Measurements from ENCODE around the gene RBM44. TPM values are rescaled to one million over a fixed set of nuclear protein-coding genes. Genes with fewer than 3 reads are reported as not detected.
A peak's percentile ranks its signal among the peaks of the same experiment; 100 is the strongest.
"Not testable (repeated sequence)": the region's sequence is repeated elsewhere in the genome, so short reads cannot be mapped to it uniquely, and the experiment has no call there.

The RBM44 gene
- total RNA-seq, 1 experiment from 2014 or later: 0.03 TPM

DNA sequence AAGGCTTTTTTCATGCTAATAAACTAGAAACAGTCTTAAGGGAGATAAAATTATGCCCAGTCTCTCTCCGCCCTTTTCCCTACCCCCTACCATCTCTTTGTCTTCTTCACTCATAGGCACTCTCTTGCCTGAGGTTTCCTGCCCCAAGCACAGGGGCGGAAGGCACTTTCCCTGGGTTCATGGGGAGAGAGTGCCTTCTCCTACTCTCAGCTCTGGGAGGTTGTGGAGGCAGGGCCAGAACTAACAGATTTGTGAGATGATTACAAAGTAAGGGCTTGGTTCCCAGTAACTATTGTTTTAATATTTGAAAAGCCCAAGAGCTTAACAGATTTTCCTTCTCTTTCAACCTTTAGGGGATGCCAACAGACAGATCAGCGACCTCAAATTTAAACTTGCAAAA, 26.1 kb upstream of the RBM44 start:
- in situ Hi-C loops (cut with HindIII; ENCODE audit: low pct_unique_long_range_greater_than_20kb, low sequenced_read_pairs): no loop called here
- DNase-seq (ENCODE audit: low read depth): no peak

DNA sequence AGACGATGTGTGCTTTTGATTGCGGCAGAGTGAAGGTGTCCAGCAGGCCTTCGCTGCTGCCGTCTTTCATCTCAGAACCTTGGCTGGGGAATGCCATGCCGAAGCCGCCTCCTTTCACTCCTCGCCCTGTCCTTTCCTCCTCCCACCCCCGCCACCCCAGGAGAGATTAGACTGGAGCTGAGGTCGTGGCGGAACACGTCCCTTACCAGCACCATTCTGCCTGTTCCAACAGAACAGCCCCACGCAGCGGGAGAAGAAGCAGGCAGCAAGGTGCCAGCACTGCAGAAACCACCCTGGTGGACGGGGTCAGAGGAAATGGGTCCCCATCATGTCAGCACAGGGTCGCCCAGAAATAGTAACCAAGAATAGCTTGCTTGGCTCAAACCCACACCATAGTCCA, 24.8 kb upstream of the RBM44 start:
- DNase-seq (ENCODE audit: low read depth): no peak
- in situ Hi-C loops (cut with HindIII; ENCODE audit: low pct_unique_long_range_greater_than_20kb, low sequenced_read_pairs): no loop called here

- peak; percentile 18 for DNase-seq (ENCODE audit: low read depth)
- in situ Hi-C loops (cut with HindIII; ENCODE audit: low pct_unique_long_range_greater_than_20kb, low sequenced_read_pairs): no loop called here
These were observed 23.6 kb upstream of the RBM44 start for GRCh38 chr2:237774811-237775553.

DNA sequence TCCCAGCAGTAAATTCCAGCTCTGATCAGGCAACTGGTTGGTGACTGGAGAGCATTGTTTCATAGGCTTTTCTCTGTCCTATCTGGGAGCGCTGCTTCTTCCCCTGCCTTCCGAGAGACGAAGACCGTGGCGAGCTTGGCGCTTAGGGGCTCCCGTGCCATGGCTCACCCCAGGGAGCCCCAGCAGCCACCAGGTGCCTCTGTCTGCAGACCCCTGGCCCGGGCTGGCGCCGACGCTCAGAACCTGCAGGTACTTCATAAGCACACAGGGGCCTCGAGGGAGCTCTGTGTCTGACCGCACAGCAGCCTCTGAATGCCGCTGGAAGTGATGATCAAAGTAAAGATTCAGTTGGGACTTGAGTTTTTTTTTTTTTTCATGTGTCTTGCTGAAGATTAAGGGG, 19.1 kb upstream of the RBM44 start:
- no peak for DNase-seq (ENCODE audit: low read depth)
- in situ Hi-C loops (cut with HindIII; ENCODE audit: low pct_unique_long_range_greater_than_20kb, low sequenced_read_pairs): no loop called here

GRCh38 chr2:237782181-237782580, 16.4 kb upstream of the RBM44 start:
- DNase-seq (ENCODE audit: low read depth): no peak
- in situ Hi-C loops (cut with HindIII; ENCODE audit: low pct_unique_long_range_greater_than_20kb, low sequenced_read_pairs): no loop called here

- in situ Hi-C loops (cut with HindIII; ENCODE audit: low pct_unique_long_range_greater_than_20kb, low sequenced_read_pairs); DNase-seq (ENCODE audit: low read depth): not testable (repeated sequence)
These were observed 14.9 kb upstream of the RBM44 start for GRCh38 chr2:237783678-237784077.

- DNase-seq (ENCODE audit: low read depth): peak; percentile 6
- in situ Hi-C loops (cut with HindIII; ENCODE audit: low pct_unique_long_range_greater_than_20kb, low sequenced_read_pairs): no loop called here
These were observed 11.6 kb upstream of the RBM44 start for GRCh38 chr2:237786936-237787335.

DNA sequence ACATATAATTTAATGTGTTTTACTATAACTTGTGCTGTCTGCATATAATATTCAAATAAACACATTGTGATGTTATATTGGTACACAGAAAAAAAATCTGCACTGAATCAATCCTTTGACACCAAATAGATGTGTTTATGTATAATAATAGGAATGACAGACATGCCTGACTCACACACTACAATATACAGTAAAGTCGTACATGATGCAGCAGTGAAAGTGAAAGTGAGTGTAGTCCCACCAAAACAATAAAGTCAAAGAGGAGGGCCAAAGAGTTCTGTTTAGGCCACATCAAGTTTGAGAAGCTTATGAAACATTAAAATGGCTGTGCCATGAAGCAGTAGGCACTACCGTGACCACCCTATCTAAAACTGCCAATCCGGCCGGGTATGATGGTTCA, 8.2 kb upstream of the RBM44 start:
- DNase-seq (ENCODE audit: low read depth): no peak
- in situ Hi-C loops (cut with HindIII; ENCODE audit: low pct_unique_long_range_greater_than_20kb, low sequenced_read_pairs): no loop called here

- in situ Hi-C loops (cut with HindIII; ENCODE audit: low pct_unique_long_range_greater_than_20kb, low sequenced_read_pairs): no loop called here
- no peak for DNase-seq (ENCODE audit: low read depth)
These were observed 6.4 kb upstream of the RBM44 start for GRCh38 chr2:237791977-237792727.

DNA sequence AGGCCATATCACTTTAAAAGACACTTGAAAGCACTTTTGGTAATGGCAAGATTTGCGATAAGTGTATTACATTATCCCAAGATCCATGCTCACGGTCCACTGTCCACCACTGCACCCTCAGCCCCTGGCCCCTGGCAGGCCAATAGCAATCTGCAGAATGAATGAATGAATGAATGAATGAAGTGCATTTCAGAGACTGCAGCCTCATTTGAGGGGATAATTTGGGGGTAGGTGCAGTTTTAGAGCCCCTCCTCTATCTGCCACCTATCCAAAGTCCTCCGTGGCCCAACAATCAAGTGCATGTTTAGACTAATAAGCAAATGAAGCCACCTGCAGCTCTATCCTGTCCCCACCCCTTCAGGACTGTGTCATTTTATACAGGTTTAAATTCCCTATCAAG, 1.3 kb upstream of the RBM44 start:
- DNase-seq (ENCODE audit: low read depth): no peak
- in situ Hi-C loops (cut with HindIII; ENCODE audit: low pct_unique_long_range_greater_than_20kb, low sequenced_read_pairs): no loop called here

- in situ Hi-C loops (cut with HindIII; ENCODE audit: low pct_unique_long_range_greater_than_20kb, low sequenced_read_pairs): no loop called here
- no peak for DNase-seq (ENCODE audit: low read depth)
These were observed 465 bp downstream of the RBM44 start for GRCh38 chr2:237799060-237799428.

DNA sequence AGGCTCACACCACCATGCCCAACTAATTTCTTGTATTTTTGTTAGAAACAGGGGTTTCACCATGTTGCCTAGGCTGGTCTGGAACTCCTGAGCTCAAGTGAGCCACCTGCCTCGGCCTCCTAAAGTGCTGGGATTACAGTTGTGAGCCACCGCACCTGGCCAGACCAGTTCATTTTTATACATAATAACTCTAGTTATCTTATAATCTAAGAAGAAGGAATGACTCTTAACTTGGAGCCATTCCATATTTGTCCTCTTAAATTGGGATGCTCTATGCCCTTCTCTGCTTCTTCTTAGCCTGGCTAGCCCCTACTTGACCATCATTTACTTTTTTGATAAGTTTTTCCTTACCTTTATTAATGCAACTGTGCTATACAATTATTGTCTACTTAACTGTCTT, 2.9 kb downstream of the RBM44 start:
- in situ Hi-C loops (cut with HindIII; ENCODE audit: low pct_unique_long_range_greater_than_20kb, low sequenced_read_pairs): no loop called here
- no peak for DNase-seq (ENCODE audit: low read depth)

GRCh38 chr2:237806334-237806733, 7.8 kb downstream of the RBM44 start:
- no peak for DNase-seq (ENCODE audit: low read depth)
- in situ Hi-C loops (cut with HindIII; ENCODE audit: low pct_unique_long_range_greater_than_20kb, low sequenced_read_pairs): no loop called here

DNA sequence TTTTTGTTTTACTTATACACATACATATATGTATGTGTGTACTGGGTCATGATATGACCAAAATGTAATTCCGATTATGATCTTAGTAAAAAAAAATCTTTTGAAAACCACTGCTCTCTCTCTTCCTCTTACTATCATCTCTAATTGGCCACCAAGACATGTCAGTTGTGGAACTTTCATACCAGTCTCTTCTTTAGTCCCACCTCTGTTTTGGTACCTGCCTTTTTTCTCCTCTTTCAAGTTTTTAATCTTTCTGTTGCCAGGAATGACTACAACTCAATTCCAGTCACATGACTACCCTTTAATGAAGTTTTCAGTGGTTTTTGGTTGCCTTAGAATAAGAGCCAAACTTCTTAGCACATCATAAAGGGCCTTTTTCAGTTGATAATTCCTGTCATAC, 17.1 kb downstream of the RBM44 start:
- no peak for DNase-seq (ENCODE audit: low read depth)
- in situ Hi-C loops (cut with HindIII; ENCODE audit: low pct_unique_long_range_greater_than_20kb, low sequenced_read_pairs): no loop called here

DNA sequence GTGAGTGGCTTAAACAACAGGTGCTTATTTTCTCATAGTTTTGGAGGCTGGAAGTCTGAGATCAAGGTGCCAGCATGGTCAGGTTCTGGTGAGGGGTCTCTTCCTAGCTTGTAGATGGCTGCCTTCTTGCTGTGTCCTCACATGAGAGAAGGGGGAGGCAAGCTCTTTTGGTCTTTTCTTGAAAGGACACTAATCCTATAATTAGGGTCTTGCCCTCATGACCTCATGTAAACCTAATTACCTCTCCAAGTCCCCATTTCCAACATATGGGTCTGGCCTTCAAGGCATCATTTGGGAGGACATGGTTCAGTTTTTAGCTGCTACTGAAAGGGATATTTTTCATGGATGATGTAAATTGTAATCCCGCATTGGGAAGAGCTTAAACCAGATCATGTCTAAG, 18.0 kb downstream of the RBM44 start:
- in situ Hi-C loops (cut with HindIII; ENCODE audit: low pct_unique_long_range_greater_than_20kb, low sequenced_read_pairs): no loop called here
- no peak for DNase-seq (ENCODE audit: low read depth)

DNA sequence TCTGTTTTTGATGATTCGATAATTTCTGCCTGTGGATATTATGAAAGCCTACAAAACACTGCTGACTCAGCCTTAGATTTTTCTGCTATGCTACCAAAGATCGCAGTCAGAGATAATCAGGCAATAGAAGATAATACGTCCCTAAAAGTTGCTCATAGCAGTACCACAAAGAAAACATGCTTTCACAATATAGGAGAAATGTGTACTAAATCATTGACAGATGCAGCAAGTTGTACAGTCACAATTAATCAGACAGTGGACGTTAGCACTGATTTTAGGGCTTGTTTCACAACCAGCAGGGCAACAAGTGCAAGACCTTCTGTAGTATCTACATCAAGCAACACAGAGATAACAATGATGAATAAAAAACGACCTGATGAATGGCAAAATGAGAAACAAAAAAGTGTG, 19.5 kb downstream of the RBM44 start:
- no peak for DNase-seq (ENCODE audit: low read depth)
- in situ Hi-C loops (cut with HindIII; ENCODE audit: low pct_unique_long_range_greater_than_20kb, low sequenced_read_pairs): no loop called here

DNA sequence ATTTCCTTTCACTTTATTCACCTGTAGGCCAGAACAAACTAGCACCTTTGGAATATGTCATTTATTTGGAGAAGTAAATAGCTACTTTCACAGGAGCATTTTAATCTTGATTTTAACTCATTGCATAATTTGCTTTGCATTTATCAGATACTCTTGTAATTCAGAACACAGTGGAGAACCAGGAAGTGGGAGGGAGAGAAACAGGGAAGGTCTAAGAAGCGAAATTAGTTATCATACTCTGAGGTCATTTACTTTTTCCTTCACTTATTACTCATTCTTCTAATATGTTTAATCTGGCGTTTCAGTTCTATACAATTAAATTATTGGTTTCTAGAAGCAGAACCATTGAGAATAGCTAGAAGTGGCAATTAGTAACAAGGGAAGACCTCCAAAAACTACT, 20.7 kb downstream of the RBM44 start:
- in situ Hi-C loops (cut with HindIII; ENCODE audit: low pct_unique_long_range_greater_than_20kb, low sequenced_read_pairs): no loop called here
- no peak for DNase-seq (ENCODE audit: low read depth)

DNA sequence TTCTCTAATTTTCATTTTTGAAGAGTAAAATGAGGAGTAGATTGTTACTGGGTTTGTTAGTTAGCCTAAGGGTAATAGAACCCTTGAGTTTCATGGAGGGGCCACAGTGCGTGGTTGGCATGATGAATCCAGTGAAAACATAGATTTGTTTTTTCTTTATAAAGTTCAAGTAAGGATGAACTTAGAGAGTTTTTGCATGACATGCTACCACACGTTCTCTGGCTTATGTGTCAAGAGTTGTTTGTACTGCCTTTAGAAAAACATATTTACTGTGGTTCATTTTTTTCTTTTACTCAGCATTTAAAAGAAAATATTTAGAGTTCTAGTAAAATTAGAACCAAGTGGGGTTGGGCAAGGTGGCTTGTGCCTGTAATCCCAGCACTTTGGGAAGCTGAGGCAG, 21.8 kb downstream of the RBM44 start:
- in situ Hi-C loops (cut with HindIII; ENCODE audit: low pct_unique_long_range_greater_than_20kb, low sequenced_read_pairs): no loop called here
- DNase-seq (ENCODE audit: low read depth): no peak

DNA sequence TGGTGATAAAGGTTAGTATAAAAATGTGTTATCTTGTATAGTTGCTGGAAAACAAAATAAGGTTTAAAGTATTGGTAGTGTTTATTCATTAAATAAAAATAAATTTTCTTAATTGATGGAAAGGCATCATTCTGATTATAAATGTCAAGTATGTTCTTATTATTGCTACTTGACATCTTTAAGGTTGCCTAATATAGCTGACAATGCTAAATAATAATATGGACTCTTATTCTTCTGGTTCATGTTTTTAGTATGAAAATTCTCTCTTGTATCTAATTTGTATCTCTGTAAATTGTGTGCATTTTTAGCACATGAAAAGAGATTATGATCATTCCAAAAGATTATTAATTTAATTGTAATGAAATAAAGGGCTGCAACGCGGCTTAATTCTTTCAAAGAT, 25.0 kb downstream of the RBM44 start:
- in situ Hi-C loops (cut with HindIII; ENCODE audit: low pct_unique_long_range_greater_than_20kb, low sequenced_read_pairs): no loop called here
- no peak for DNase-seq (ENCODE audit: low read depth)

- in situ Hi-C loops (cut with HindIII; ENCODE audit: low pct_unique_long_range_greater_than_20kb, low sequenced_read_pairs): no loop called here
- DNase-seq (ENCODE audit: low read depth): no peak
These were observed 25.5 kb downstream of the RBM44 start for GRCh38 chr2:237824085-237824484.

Data from Caki2 (cell line).